ENCODE measurements around the gene CD5L.
A peak's percentile ranks its signal among the peaks of the same experiment; 100 is the strongest.

The CD5L gene

GRCh38 chr1:157841708-157842107 is at the start of gene CD5L:
TSS of gene CD5L (minus strand) at chr1:157841808. CDS start at chr1:157841701, 107 bp downstream.
- no peak for DNase-seq

- DNase-seq = no peak
Observed at GRCh38 chr1:157882580-157882979, 41.0 kb upstream of the CD5L start.

GRCh38 chr1:157880621-157881020 is 39.0 kb upstream of the CD5L start:
- DNase-seq = no peak

- DNase-seq = peak; percentile 1
Observed at GRCh38 chr1:157878059-157878458, 36.5 kb upstream of the CD5L start.

- no peak for DNase-seq
Observed at GRCh38 chr1:157870490-157870889, 28.9 kb upstream of the CD5L start.

GRCh38 chr1:157868654-157869053 is 27.0 kb upstream of the CD5L start:
- DNase-seq = no peak

GRCh38 chr1:157862114-157863070 is 20.8 kb upstream of the CD5L start:
- DNase-seq = no peak

- DNase-seq = no peak
Observed at GRCh38 chr1:157856538-157856937, 14.9 kb upstream of the CD5L start.

GRCh38 chr1:157852476-157852875 is 10.9 kb upstream of the CD5L start:
- DNase-seq = no peak

GRCh38 chr1:157849229-157849875 is 7.7 kb upstream of the CD5L start:
- DNase-seq = no peak

GRCh38 chr1:157844089-157844830 is 2.7 kb upstream of the CD5L start:
- DNase-seq = no peak

- no peak for DNase-seq
Observed at GRCh38 chr1:157842939-157843338, 1.3 kb upstream of the CD5L start.

- no peak for DNase-seq
Observed at GRCh38 chr1:157838966-157839365, 2.6 kb downstream of the CD5L start.

GRCh38 chr1:157834430-157834829 is 7.2 kb downstream of the CD5L start:
- no peak for DNase-seq

GRCh38 chr1:157833145-157833544 is 8.5 kb downstream of the CD5L start:
- DNase-seq = no peak

- DNase-seq = no peak
Observed at GRCh38 chr1:157831968-157832626, 9.5 kb downstream of the CD5L start.

- no peak for DNase-seq
Observed at GRCh38 chr1:157830887-157831286, 10.7 kb downstream of the CD5L start.

GRCh38 chr1:157829711-157830110 is 11.9 kb downstream of the CD5L start:
- DNase-seq = no peak

- DNase-seq = no peak
Observed at GRCh38 chr1:157829210-157829609, 12.4 kb downstream of the CD5L start.

GRCh38 chr1:157820299-157820698 is 21.3 kb downstream of the CD5L start:
- DNase-seq = no peak

- no peak for DNase-seq
Observed at GRCh38 chr1:157819896-157820295, 21.7 kb downstream of the CD5L start, which contains the start of gene FCRL1. TSS of gene FCRL1 (minus strand) at chr1:157820120. CDS start at chr1:157820037, 83 bp downstream.

- no peak for DNase-seq
Observed at GRCh38 chr1:157819215-157819614, 22.4 kb downstream of the CD5L start.

- no peak for DNase-seq
Observed at GRCh38 chr1:157813269-157813668, 28.3 kb downstream of the CD5L start.
